GM18519 (cell line): ENCODE results near the gene HIPK1.

Experiments
- ATAC-seq: cut with Tn5 transposase; IDR thresholded peaks from one replicate; pipeline ENCODE4 v1.9.1; 2021; ENCODE audit warnings: mild to moderate bottlenecking, moderate library complexity; ENCODE audit not compliant: unreplicated experiment, low FRiP score

The HIPK1 gene

DNA sequence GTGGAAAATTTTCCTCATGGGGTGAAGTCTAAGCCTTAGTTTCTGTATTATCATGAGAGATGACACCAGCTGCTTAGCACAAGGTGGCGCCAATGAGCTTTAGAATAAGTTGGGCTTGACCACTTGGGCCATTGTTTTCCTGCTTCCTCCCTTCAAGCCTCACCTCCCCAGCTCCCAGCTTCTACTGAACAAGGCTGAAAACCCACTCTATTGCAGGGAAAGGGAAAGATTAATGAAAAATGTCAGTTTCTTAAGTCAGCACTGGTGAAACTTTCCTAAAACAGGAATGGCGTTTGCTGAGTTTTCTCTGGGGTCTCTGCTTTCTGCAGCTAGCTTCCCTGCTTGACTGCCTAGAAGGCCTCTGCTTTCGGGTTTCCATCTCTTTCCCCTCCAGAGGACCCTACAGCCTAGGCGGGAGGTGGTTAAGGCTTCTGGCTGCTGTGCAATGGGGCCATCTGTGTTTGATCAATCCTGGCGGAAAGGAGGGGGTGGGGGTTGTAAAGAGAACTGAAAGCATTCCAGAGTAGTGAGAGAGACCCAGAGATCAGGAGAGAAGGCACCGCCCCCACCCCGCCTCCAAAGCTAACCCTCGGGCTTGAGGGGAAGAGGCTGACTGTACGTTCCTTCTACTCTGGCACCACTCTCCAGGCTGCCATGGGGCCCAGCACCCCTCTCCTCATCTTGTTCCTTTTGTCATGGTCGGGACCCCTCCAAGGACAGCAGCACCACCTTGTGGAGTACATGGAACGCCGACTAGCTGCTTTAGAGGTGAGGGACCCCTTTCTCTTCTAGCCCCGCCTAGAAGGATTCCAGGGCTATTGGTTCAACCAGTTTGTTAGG is 50.0 kb downstream of the HIPK1 start, which contains the start of gene OLFML3:
TSS of gene OLFML3 (plus strand) at position 612 of the 840 bp plus-strand sequence. CDS start at position 655, 43 bp downstream.
- no peak for ATAC-seq

- no peak for ATAC-seq
These were observed 51.0 kb downstream of the HIPK1 start for GRCh38 chr1:113980110-113980509.

- ATAC-seq = no peak
These were observed 53.1 kb downstream of the HIPK1 start for GRCh38 chr1:113981962-113982931.

DNA sequence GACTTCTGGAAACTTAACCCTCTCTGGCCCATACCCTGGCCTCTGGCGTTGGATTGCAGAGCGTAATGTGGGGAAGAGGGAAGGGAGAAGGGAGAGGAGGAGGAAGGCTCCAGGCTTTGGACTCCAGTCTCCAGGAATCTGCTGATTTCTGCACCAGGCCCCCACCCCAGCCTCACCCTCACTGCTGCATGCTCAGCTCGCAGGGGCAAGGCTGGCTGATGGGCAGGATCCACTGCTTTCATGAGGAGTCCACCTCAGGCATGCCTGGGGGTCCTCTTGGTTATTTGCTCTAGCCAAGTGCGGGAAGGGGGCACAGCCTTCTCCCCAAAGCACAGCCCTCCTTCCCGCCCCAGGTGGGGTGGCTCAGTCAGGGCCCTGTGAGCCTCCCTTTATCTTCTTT is 53.8 kb downstream of the HIPK1 start:
- ATAC-seq = no peak

- ATAC-seq = no peak
These were observed 54.3 kb downstream of the HIPK1 start for GRCh38 chr1:113983391-113983790.

GRCh38 chr1:113983826-113984225 is 54.7 kb downstream of the HIPK1 start:
- no peak for ATAC-seq

DNA sequence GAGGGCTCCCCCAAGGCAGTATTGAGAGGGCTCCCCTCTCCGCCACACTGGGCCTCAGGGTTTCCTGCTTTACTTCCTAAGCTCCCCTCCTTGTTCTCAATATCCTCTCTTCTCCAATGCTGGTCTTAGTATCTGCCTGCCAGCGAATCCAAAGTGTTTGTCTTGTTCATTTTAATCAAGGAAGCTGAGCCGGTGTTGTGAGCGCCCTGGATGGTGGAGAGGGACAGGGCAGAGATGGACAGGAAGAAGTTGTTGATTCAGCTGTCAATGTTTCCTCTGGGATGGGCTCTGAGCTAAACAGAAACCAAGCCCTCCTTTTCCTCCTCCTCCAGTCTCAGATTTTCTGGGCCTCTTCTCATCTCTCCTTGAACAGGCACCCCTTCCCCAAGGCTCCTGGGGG is 55.6 kb downstream of the HIPK1 start:
- no peak for ATAC-seq

DNA sequence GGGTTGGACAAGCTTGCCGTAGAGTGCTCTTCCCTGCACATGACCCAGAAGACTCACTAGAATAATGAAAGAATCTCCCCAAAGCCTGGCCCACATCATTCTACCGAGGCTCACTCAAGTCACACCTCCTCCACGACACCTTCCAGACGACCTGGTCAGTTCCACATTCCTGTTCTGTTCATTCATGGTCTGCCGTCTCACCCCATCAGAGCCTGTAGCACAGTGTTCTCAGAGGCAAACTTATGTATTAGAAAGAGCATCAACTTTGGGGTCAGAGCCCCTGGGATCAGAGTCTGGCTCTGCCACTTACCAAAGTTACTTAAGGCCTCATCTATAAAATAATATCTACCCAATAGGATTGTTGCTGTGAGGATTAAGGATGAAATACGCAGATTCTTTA is 57.7 kb downstream of the HIPK1 start:
- no peak for ATAC-seq

GRCh38 chr1:113987259-113987658 is 58.1 kb downstream of the HIPK1 start:
- no peak for ATAC-seq

DNA sequence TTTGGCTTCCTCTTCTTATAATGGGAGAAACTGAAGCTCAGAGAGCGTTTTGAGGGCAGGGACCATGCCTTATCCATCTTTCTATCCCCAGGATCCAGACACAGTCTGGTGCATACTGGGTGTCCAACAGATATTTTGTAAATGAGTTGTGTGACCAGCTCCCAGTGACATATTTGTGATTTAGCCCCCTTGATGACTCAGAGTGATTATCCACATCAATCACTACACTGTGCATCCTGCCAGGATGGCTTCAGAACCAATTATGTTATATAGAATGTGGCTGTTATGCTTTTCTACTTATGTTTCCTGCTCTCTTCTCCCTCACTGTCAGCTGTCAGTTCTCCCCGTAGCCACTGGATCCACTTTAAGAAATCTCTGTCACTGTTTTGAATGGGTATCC is 61.4 kb downstream of the HIPK1 start:
- no peak for ATAC-seq

- ATAC-seq = no peak
These were observed 61.8 kb downstream of the HIPK1 start for GRCh38 chr1:113990961-113991360.

GRCh38 chr1:113991467-113991997 is 62.4 kb downstream of the HIPK1 start:
- no peak for ATAC-seq

DNA sequence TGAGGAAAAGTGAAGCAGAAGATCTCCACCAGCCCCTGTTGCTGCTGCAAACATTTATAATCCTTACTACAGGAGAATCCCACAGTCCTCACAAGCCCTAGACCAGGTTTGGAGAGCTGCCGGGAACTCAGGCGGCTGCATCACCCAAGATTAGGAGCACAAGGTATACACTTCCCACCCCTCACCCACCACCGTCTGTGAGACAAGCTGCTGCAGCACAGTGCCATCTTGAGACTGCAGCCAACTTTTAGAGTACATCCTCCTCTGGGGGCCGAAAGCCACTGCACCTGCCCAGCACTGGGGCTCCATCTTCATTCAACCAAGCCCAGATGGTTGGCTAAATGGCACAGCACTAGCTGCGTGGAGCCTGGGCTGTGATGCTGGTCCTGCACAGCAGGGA is 63.9 kb downstream of the HIPK1 start:
- ATAC-seq = no peak

GRCh38 chr1:113993766-113994165 is 64.6 kb downstream of the HIPK1 start:
- no peak for ATAC-seq

DNA sequence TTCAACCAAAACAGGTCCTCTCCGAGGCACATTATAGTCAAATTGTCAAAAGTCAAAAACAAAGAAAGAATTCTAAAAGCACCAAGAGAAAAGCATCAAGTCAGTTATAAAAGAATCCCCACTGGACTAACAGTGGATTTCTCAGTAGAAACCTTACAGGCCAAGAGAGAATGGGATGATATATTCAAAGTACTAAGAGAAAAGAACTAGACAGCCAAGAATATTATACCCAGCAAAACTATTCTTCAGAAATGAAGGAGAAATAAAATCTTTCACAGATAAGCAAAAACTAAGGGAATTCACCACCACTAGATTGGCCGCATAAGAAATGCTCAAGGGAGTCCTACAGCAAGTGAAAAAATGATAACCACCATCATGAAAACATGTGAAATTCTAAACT is 66.3 kb downstream of the HIPK1 start:
- ATAC-seq = no peak

DNA sequence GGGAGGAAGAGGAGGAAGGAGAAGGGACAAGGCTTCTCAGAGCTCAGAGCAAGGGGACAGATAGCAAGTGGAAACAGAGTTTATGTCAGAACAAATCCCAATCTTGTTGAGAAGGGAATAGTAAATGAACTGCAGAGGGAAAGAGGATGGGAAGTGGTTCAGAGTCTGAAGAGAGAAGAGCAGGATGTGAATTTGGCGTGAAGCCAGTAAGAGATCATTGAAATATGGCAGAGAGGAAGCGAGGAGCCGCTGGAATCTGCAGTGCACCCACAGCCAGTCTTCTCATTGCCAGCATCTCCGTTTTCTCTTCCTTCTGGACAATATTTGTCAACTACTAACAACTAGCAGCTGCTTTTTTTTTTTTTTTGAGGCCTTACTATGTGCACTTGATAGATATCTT is 69.2 kb downstream of the HIPK1 start:
- ATAC-seq = no peak

DNA sequence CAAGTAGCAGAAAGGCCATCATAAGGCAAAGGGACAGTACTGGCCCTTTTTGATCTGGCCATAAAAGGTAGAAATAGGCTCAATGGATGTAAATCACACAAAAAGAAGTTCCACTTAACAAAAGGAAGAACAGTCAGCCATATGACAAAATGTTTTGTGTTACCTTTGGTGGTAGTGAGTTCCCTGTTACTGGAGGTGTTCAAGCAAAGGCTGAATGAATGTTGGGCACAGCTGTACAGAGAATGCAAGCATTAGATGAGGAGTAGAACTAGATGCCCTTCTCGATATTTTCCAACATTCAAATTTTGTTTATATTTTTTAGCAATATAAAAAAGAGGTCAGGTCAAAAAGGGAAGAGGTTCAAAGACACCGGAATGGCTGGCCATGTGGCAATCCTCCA is 70.1 kb downstream of the HIPK1 start:
- ATAC-seq = no peak

DNA sequence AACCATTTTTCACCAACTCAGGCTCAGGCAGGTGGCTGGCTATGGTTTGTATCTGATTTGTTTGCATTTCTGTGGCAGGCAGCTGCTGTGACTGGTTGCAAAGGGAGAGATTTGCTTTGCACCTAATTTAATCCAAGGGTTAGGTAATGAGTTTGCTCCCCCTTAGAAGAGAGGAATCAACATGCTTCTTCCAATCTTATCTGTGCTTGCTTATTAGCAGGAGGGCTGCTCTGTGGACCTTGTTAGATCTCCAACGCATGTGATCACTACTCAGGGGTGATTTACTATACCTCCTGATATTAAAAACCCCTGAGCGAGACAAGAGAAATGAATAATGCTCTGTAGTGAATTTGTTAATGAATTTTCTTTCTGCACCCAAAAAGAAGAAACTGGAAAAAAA is 70.7 kb downstream of the HIPK1 start:
- ATAC-seq = no peak

DNA sequence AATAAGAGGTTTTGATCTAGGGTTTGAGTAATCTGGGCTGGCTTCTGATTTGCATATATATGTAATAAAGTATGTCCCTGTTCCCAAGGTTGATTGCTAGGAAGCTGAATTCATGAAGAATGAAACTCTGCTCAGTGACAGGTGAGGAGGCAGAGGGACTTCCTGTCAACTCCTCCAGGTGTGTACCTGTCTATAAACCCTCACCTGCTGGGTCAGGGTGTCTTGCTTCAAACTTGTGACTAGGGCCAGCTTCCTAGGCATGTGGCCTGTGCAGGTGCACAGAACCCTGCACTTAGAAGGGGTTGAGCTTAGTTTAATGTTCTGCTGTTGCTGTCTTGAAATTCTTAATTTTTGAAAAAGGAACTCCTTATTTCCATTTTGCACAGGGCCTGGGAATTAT is 71.3 kb downstream of the HIPK1 start:
- ATAC-seq = no peak

- ATAC-seq = no peak
These were observed 73.5 kb downstream of the HIPK1 start for GRCh38 chr1:114002492-114003239.
